SK-N-SH (cell line): ENCODE measurements around the gene RADIL. TPM values are rescaled to one million over a fixed set of nuclear protein-coding genes. Genes with fewer than 3 reads are reported as not detected.

Source experiments
- CTCF ChIA-PET: fragments of 300-600, 350-600 bp; formaldehyde crosslinking; extraction: SDS; loops from one replicate; lab custom pipeline; 2021; lab: Yijun Ruan, JAX
- POLR2A ChIA-PET: fragments of 350-600 bp; sonication (Branson Sonifier 250); formaldehyde crosslinking; extraction: SDS; loops from one replicate; lab custom pipeline; 2020; ENCODE audit warnings: antibody characterized with exemption, inconsistent platforms; lab: Yijun Ruan, JAX
- DNase-seq: peaks from one replicate; pipeline ENCODE4 v3.0.0; 2012
- H2AFZ ChIP-seq: fragments of 200-600 bp; sonication (generic); 2 replicates; pipeline ENCODE4 v1.8.1; 2016; ENCODE audit warnings: antibody characterized with exemption, mild to moderate bottlenecking, low read depth
- H3F3A ChIP-seq: fragments of 200-600 bp; sonication (generic); replicated peaks from 2 replicates; pipeline ENCODE3; 2016; ENCODE audit warnings: antibody characterized with exemption, mild to moderate bottlenecking; ENCODE audit not compliant: insufficient read depth
- H3K27ac ChIP-seq, 2 experiments: fragments of 200-500 bp in 1 of 2; fragments of 200-600 bp in 1 of 2; sonication (Bioruptor generic) in 1 of 2; sonication (generic), shearing (Covaris generic) in 1 of 2; 2 replicates each; pipeline versions ENCODE4 v1.5.1 to v1.6.1; 2014 to 2016; ENCODE audit warnings: low read depth in 2 of 2, inconsistent platforms in 1 of 2, low read length in 1 of 2, mild to moderate bottlenecking in 1 of 2, mixed read lengths in 1 of 2
- H3K27me3 ChIP-seq: fragments of 200-600 bp; sonication (generic), shearing (Covaris generic); 2 replicates; pipeline ENCODE4 v1.6.1; 2016; ENCODE audit warnings: mixed run types; ENCODE audit not compliant: insufficient read depth
- H3K36me3 ChIP-seq, 2 experiments: fragments of 200-500 bp in 1 of 2; fragments of 200-600 bp in 1 of 2; sonication (Bioruptor generic) in 1 of 2; sonication (generic) in 1 of 2; replicated peaks in 1 of 2; 2 replicates each; pipeline versions ENCODE3 to v1.5.1; 2014 to 2016; ENCODE audit warnings: low read length in 1 of 2, mild to moderate bottlenecking in 1 of 2; ENCODE audit not compliant: insufficient read depth in 2 of 2, control insufficient read depth in 1 of 2
- H3K4me1 ChIP-seq, 2 experiments: fragments of 200-500 bp in 1 of 2; fragments of 200-600 bp in 1 of 2; sonication (Bioruptor generic) in 1 of 2; sonication (generic), shearing (Covaris generic) in 1 of 2; 2 replicates each; pipeline versions ENCODE4 v1.5.1 to v1.6.1; 2014 to 2016; ENCODE audit warnings: low read depth in 1 of 2, low read length in 1 of 2, mixed run types in 1 of 2; ENCODE audit not compliant: insufficient read depth in 2 of 2, control insufficient read depth in 1 of 2
- H3K4me2 ChIP-seq: fragments of 200-600 bp; sonication (generic), shearing (Covaris generic); 2 replicates; pipeline ENCODE4 v1.6.1; 2017; ENCODE audit warnings: mixed run types
- H3K4me3 ChIP-seq, 2 experiments: fragments of 200-500 bp in 1 of 2; fragments of 200-600 bp in 1 of 2; sonication (Bioruptor generic) in 1 of 2; sonication (generic), shearing (Covaris generic) in 1 of 2; 2 replicates each; pipeline versions ENCODE4 v1.5.1 to v1.8.1; 2014 to 2016; ENCODE audit warnings: low read depth in 2 of 2, inconsistent platforms in 1 of 2, low read length in 1 of 2, mild to moderate bottlenecking in 1 of 2, mixed read lengths in 1 of 2, moderate library complexity in 1 of 2
- H3K79me2 ChIP-seq: fragments of 200-600 bp; sonication (generic); 2 replicates; pipeline ENCODE4 v1.8.1; 2017; ENCODE audit warnings: mild to moderate bottlenecking; ENCODE audit not compliant: insufficient read depth
- H3K9ac ChIP-seq: fragments of 200-600 bp; sonication (generic); 2 replicates; pipeline ENCODE4 v1.6.1; 2017; ENCODE audit warnings: mixed run types
- H3K9me2 ChIP-seq: fragments of 200-600 bp; sonication (generic); 2 replicates; pipeline ENCODE4 v1.6.1; 2017; ENCODE audit warnings: mixed run types
- H3K9me3 ChIP-seq: fragments of 200-600 bp; sonication (generic); 2 replicates; pipeline ENCODE4 v1.6.1; 2017; ENCODE audit warnings: mixed run types, mild to moderate bottlenecking, moderate library complexity
- H4K20me1 ChIP-seq: fragments of 200-600 bp; sonication (generic); 2 replicates; pipeline ENCODE4 v1.6.1; 2017; ENCODE audit warnings: mild to moderate bottlenecking, mixed run types; ENCODE audit not compliant: insufficient read depth
- CTCF ChIP-seq: fragments of 200-600 bp; sonication (generic); IDR thresholded peaks from 2 replicates; pipeline ENCODE4 v1.6.1; 2017; ENCODE audit warnings: antibody characterized with exemption, mild to moderate bottlenecking, moderate library complexity
- FOSL2 ChIP-seq: IDR thresholded peaks from 2 replicates; pipeline ENCODE4 v1.4.0; 2012; ENCODE audit warnings: low read depth, mild to moderate bottlenecking, moderate library complexity, borderline replicate concordance
- FOXJ3 ChIP-seq: sonication (generic); formaldehyde crosslinking; IDR thresholded peaks from 2 replicates; pipeline ENCODE4 v1.5.1; 2020; ENCODE audit warnings: mild to moderate bottlenecking, missing genetic modification reagents
- GABPA ChIP-seq: IDR thresholded peaks from 2 replicates; pipeline ENCODE4 v1.4.0; 2012; ENCODE audit warnings: low read depth, mild to moderate bottlenecking
- MXI1 ChIP-seq: IDR thresholded peaks from 2 replicates; pipeline ENCODE4 v1.6.1; 2012; ENCODE audit warnings: mild to moderate bottlenecking, low read depth, low read length, improper control_type of control experiment
- WGBS: methylation state at CpG from one replicate; pipeline ENCODE4 v1.1.6; 2017; ENCODE audit warnings: low lambda C conversion rate; 5-methylcytosine and 5-hydroxymethylcytosine counted together
- polyA plus RNA-seq, 3 experiments: library from polyadenylated mRNA; depleted of rRNA; stranded (reverse); fragments of >200 nt; gene quantifications; 2 replicates each; pipeline ENCODE4 v1.2.3, GENCODE V29; 2012

RADIL gene
- polyA plus RNA-seq, 1 of the 3 experiments (the other 2 are of a cell fraction), result 4.3 TPM

GRCh38 chr7:4837803-4838625, 45.5 kb downstream of the RADIL start (continued):
- TF ChIP-seq GABPA, result no peak

- Histone ChIP-seq H3K9me3 (no peaks in the 10 kb centered on the region), H2AFZ (no peak overlapping the region), H3K27ac (peak overlapping the region in 1 of 2 experiments; percentile 8; a peak in 1 of 4 replicates), H3K4me2 (no peak overlapping the region), H3K9me2 (no peaks in the 10 kb centered on the region), H3K36me3 (no peaks in the 10 kb centered on the region), H3K4me3 (no peak overlapping the region), H3K4me1 (peaks cover 0 to 32% of the 10 kb centered on the region in 2 experiments; a peak in 1 of 4 replicates), H3F3A (no peaks in the 10 kb centered on the region), H3K79me2 (no peaks in the 10 kb centered on the region), H3K9ac (no peak overlapping the region), H3K27me3 (no peaks in the 10 kb centered on the region), H4K20me1 (no peaks in the 10 kb centered on the region)
- TF ChIP-seq FOXJ3 (CRISPR knock-in tag) (no peak), MXI1 (peak; percentile 6; the same call in 1 of the 2 replicates), FOSL2 (no peak)
- ChIA-PET CTCF (interaction anchor here (0.9 to 8.9 kb wide), 7 partner anchors 8 to 46 kb away, joined by 3 to 235 read pairs (median 9); partner anchors contain the start of gene RADIL), POLR2A (no interaction called here)
- WGBS, result 78% methylated on average over 17 of the region's 22 CpGs
- DNase-seq, result peak; percentile 89
Observed at GRCh38 chr7:4837041-4837802, 46.3 kb downstream of the RADIL start.

- H3F3A ChIP-seq, result no peaks in the 10 kb centered on the region
- ChIA-PET CTCF (interaction anchor here (1.9 to 8.9 kb wide), 3 partner anchors 9 to 47 kb away, joined by 7 to 235 read pairs (median 9); partner anchors contain the start of gene RADIL), POLR2A (no interaction called here)
- no peaks in the 10 kb centered on the region for H3K9me2 ChIP-seq
- H3K27me3 ChIP-seq, result no peaks in the 10 kb centered on the region
- no peaks in the 10 kb centered on the region for H3K79me2 ChIP-seq
- H2AFZ ChIP-seq, result no peak overlapping the region
- no peaks in the 10 kb centered on the region for H4K20me1 ChIP-seq
- H3K27ac ChIP-seq, result no peak overlapping the region; a peak in 1 of 4 replicates
- no peak overlapping the region for H3K4me2 ChIP-seq
- DNase-seq, result no peak
- no peak overlapping the region for H3K9ac ChIP-seq
- no peaks in the 10 kb centered on the region for H3K36me3 ChIP-seq
- WGBS, result 96% methylated on average over 18 of the region's 30 CpGs
- no peaks in the 10 kb centered on the region for H3K9me3 ChIP-seq
- peaks cover 0 to 34% of the 10 kb centered on the region in 2 experiments; a peak in 1 of 4 replicates for H3K4me1 ChIP-seq
- H3K4me3 ChIP-seq, result no peak overlapping the region
- TF ChIP-seq CTCF, result no peak
Observed at GRCh38 chr7:4836206-4836661, 47.3 kb downstream of the RADIL start.
